GM19438 (cell line): ENCODE results near the gene TMEM187.

Experiments
- ATAC-seq: cut with Tn5 transposase; IDR thresholded peaks from one replicate; pipeline ENCODE4 v1.9.1; 2021; ENCODE audit warnings: low read depth; ENCODE audit not compliant: unreplicated experiment

Gene TMEM187

DNA sequence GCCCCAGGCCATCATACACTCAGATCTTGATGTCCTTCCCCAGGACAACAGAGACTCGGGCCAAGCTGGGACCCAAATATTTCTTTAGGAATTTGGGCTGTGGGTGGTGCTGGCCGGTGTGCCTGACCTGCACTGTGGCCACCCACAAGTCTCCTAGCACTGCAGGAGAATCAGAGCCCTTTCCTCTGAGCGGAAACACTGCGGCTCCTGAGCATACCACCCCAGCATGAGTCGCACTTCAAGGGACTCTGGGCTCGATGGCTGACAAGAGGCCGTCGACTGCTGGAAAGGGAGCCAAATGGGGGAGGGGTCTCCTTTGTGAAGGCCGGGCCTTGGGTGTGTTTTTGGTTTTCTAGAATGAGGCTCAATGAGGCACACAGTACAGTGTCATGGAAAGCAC lies 60.1 kb downstream of the TMEM187 start:
- no peak for ATAC-seq
